Lower leg skin (tissue), 3 donors: ENCODE data around the gene LRIG1.

Source experiments
- POLR2A ChIP-seq, 2 donors: fragments of 450-650 bp; IDR thresholded peaks; one replicate each; pipeline ENCODE4 v1.6.1; 2016 to 2017; ENCODE audit warnings: antibody characterized with exemption in 2 of 2, mild to moderate bottlenecking in 1 of 2, moderate library complexity in 1 of 2
- TF ChIP-seq, protein P1 (sequence below), 3 donors: fragments of 450-650 bp; IDR thresholded peaks; one replicate each; pipeline ENCODE4 v1.5.1; 2016; ENCODE audit warnings: antibody characterized with exemption in 3 of 3, mild to moderate bottlenecking in 3 of 3, moderate library complexity in 2 of 3

DNA sequence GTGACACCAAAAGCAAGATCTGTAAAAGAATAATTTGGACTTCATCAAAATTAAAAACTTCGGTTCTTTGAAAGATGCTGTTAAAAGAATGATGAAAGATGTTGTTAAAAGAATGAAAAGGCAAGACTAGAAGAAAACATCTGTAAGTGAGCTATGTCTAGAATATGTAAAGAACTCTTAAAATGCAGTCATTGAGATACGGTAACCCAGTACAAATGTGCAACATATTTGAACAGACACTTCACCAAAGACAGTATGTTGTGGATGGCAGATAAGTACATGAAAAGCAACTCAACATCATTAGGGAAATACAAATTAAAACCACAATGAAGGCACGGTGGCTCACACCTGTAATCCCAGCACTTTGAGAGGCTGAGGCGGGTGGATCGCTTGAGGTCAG, 139.5 kb downstream of the LRIG1 start:
- TF ChIP-seq, protein P1, sequence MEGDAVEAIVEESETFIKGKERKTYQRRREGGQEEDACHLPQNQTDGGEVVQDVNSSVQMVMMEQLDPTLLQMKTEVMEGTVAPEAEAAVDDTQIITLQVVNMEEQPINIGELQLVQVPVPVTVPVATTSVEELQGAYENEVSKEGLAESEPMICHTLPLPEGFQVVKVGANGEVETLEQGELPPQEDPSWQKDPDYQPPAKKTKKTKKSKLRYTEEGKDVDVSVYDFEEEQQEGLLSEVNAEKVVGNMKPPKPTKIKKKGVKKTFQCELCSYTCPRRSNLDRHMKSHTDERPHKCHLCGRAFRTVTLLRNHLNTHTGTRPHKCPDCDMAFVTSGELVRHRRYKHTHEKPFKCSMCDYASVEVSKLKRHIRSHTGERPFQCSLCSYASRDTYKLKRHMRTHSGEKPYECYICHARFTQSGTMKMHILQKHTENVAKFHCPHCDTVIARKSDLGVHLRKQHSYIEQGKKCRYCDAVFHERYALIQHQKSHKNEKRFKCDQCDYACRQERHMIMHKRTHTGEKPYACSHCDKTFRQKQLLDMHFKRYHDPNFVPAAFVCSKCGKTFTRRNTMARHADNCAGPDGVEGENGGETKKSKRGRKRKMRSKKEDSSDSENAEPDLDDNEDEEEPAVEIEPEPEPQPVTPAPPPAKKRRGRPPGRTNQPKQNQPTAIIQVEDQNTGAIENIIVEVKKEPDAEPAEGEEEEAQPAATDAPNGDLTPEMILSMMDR (IDR thresholded peaks at IDR 0.05), result no peak
- TF ChIP-seq POLR2A (IDR thresholded peaks at IDR 0.05), result no peak
